ENCODE measurements around the gene C19orf33.

- TF ChIP-seq POLR2A (IDR thresholded peaks at IDR 0.05): no peak
- TF ChIP-seq CTCF (IDR thresholded peaks at IDR 0.05 in 4 of 5, conservative IDR thresholded peaks at IDR 0.05 in 1 of 5): no peak
These were observed 5.0 kb downstream of the C19orf33 start for GRCh38 chr19:38308926-38309614.

All from gastrocnemius medialis (tissue), 4 donors.